HG02973 (cell line): ENCODE data around the gene PTGES.

Experiments
- ATAC-seq: cut with Tn5 transposase; IDR thresholded peaks from one replicate; pipeline ENCODE4 v1.9.1; 2021; ENCODE audit warnings: moderate library complexity; ENCODE audit not compliant: unreplicated experiment

Gene PTGES

DNA sequence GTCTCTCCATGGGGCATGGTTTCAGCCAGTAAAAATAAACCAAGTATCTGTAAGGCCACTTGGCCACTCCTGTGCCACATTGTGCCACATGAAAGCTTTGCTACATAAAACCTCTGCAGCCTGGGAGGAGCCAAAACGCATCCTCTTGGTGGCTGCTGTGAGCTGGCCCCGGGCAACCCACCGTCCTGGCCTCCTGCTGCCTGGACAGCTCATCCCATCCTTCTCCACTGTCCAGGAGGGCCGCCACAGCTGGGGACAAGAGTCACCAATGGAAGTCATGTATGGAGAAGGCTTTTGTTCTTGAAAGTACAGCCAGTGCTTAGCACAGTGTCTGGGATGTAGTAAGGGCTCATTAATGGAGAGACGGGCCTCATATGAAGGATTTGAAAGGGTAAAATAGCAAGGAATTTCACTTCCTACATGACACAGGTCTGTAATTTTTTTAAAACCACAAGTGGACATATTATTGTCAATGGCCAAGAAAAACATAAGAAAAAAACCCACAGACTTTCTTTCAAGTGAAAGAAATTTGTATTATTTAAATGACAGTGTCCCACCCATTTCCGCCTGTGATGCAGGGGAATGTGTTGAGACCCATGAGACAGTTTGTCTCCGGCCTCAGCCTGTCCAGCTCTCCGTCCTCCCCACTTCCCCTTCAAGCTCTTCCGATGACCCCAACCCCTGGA lies 6.6 kb downstream of the PTGES start:
- no peak for ATAC-seq

DNA sequence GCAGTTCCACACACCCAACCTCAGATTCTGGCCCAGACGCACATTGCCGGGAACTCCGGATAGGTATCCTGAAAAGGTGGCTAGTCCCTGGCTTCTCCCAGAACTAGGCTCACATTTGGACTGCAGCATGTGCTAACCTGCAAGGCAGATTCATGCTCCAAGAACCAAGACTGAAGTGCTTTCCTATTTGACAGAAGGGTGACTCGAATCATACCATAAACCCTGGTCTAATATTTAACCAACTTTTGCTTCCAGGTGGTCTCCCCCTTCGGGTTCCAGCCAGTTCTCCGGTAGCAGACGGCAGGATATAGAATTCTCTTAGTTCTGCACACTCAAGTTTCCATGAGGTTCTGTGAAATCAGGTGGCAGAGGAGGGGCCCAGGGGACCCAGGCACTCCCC lies 7.6 kb downstream of the PTGES start:
- no peak for ATAC-seq

DNA sequence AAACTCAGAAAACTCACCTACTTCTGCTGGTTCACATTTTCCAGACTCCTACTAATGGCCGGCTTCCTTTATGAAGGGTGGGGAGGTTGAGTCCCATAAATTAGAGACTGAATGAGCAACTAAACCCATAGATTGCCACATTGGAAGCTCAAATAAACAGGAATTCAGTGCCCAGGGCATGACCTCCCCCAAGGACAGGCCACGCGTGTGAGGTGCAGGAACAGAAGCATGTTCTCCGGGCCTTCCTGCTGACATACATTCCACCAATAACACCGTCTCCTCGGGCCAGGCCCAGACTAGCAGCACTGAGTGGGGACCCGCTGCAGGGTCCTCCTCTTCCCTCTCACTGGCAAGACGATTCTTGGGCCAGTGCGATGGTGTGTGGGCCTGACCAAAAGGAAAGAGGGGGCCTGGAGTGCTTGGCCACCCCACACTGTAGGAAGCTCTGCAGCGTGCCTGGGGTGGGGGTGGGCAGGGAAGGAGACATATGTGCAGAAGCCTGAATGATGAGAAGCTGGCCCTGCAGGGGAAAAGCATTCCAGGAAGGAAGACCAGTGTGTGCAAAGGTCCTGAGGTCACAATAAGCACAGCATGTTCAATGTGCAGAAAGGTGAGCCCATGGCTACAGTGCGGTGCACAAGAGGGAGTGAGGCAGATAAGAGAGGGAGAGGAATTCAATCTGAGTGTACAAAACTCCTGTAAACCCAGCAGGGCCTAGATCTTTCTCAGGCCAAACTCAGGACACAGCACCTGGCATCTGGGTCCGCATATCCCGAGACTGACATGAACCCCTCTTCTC lies 12.0 kb downstream of the PTGES start:
- no peak for ATAC-seq

DNA sequence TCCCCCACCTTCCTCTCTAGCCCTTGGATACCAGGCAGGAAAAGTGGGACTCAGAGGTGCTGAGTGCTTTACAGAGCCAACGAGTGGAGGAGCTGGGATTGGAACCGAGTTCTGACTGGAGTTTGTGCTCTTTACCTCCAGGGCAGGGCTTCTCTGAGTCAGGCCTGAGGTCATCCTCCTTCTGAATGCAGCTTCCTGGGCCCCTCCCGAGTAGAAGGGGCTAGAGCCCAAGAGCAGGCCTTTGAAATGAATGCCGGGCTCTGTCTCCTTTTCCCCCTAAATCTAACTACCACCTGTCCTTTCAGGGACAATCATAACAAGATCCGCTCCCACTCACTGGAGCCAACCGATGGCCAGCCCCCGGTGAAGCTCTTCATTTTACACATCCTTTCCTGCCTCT lies 12.7 kb downstream of the PTGES start:
- no peak for ATAC-seq

DNA sequence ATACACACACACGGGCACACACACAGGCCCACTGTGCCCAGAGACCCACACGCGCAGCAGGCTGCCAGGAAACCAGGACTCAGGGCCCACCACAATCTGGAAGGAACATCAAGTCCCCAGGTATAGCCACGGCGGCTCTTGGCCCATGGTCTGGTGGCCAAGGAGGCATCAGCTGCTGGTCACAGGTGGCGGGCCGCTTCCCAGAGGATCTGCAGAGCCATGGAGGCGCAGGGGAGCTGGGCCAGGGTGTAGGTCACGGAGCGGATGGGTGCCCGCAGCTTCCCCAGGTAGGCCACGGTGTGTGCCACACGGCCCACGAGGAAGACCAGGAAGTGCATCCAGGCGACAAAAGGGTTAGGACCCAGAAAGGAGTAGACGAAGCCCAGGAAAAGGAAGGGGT lies 13.4 kb downstream of the PTGES start:
- no peak for ATAC-seq

DNA sequence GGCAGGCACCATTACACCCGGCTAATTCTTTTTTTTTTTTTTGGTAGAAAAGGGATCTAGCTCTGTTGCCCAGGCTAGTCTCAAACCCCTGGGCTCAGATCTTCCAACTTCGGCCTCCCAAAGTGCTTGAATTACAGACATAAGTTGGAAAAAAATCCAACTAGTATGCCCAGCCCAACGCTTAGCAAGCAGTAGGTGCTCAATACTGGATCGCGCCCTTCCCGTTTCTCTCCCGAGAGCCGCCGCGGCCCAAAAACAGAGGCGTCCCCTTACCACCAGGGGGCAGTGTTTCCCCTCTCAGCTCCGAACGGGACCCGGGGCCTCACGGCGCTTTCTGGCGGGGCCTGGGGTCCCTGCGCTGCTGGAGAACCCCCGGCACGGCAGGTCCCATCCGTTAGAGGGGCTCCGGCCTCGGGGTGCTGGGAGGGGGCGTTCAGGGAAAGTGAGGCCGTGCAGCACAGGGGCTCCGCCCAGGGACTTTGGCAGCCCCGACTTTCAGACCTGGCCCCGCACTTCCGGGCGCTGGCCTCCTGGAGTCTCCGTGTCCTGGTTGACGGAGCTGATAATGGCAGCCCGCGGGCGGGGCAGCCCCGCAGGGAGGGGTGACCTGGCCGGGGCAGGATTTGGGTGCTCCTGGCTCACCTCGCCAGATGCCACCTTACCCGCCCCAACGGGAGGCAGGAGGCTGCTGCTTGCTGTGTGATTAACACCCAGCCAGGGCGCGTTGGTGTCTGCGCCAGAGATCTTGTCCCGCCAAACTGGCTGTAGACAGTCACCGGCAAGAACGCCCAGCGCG lies 15.2 kb downstream of the PTGES start:
- no peak for ATAC-seq

DNA sequence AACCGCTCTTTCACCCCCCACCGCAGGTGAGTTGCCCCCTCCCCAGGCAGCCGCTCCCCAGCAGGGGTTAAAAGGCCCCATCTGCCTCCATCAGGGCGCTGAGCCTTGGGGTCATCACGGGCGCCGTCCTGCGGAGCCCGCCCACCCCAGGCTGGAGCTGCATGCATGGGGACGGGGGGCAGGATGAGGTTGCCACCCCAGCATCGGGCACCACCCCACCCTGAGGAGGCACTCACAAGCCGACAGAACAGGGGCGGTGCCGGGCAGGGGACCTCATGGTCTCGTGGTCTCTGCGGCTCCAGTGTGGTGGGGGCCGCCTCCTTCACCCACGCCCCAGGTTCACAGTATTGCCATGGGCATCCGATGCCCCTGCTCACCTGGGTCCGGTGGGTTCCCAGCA lies 16.5 kb downstream of the PTGES start:
- ATAC-seq, result no peak

DNA sequence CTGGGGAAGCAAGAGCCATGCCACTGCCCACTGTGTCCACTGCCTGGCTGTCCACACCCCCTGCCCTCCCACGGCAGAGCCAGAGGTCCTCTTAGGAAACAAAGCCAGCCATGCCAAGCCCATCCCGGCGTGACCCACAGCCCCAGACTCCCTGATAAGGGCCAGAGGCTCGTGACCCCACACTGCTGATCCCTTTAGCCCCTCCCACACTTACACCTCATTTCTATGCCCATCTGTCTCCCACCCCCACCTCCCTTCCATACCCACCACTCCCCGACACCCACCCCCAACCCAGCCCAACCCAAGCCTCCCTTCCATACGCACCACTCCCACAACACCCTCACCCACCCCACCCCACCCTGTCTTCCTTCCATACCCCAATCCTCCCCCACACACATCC lies 17.3 kb downstream of the PTGES start:
- ATAC-seq, result no peak

DNA sequence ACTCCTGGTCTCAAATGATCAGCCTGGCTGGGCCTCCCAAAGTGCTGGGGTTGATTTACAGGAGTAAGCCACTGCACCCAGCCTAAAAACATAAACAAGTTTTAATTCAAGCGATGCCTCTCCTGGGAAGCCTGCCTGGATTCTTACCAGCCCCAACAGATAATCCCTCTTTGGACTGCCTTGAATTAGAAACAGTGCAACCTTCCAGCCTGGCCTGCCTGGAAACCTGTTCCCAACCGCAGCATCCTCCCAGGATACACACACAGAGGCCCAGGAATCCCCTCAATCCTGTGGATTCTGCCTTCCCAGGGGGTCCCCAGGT lies 19.2 kb downstream of the PTGES start:
- ATAC-seq, result no peak

DNA sequence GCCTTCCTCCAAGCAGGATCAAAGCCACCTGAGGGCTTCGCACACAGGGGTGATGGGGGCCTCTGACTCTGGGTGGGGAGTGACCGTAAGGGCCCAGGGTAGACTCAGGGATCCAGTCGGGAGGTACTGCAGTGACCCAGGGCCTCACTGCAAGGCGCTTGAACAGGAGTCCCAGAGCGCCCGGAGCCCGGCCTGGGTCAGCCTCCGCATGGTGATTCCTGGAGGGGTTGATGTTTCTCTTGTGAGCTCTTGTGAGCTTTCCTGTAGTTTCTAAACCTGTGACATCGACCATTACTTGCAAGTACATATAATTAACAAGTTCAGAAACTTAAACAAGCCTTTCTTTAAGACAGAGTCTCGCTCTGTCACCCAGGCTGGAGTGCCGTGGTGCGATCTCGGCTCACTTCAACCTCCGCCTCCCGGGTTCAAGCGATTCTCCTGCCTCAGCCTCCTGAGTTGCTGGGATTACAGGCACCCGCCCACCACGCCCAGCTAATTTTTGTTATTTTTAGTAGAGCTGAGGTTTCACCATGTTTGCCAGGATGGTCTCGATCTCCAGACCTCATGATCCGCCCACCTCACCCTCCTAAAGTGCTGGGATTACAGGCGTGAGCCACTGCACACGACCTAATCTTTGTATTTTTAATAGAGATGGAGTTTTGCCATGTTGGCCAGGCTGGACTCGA lies 19.8 kb downstream of the PTGES start:
- ATAC-seq, result no peak

DNA sequence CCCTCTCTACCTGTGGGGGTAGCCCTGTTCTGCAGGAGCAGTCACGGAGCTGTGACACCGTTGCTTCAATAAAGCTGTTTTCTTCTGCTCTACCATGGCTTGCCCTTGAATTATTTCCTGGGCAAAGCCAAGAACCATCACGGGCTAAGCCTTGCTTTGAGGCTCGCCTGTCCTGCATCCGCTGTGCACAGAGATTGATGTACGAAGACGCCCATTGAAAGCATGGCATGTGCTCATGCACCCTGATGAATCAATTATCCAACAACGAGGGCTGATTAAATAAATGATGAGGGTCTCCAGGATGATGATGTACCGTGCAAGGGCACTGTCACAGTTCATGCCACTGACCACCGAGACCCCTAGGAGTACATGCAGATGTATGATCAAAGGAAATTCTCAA lies 20.7 kb downstream of the PTGES start:
- no peak for ATAC-seq

DNA sequence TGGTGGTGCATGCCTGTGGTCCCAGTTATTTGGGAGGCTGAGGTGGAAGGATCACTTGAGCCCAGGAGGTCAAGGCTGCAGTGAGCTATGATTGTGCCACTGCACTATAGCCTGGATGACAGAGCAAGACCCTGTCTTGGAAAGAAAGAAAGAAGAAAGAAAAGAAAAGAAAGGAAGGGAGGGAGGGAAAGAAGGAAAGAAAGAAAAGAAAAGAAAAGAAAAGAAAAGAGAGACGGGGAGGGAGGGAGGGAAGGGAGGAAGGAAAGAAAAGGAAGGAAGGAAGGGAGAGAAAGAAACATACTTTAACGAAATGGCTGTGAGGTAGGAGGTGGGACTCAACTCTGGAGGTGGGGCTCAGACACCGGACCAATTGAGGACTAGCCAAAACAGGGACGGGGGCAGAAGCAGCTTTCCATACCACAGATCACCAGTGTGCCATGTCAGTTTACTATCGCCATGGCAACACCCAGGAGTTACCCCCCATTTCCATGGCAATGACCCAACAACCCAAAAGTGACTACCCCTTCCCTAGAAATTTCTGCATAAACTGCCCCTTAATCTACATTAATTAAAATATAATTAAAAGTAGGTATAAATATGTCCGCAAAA lies 21.3 kb downstream of the PTGES start:
- ATAC-seq, result no peak

DNA sequence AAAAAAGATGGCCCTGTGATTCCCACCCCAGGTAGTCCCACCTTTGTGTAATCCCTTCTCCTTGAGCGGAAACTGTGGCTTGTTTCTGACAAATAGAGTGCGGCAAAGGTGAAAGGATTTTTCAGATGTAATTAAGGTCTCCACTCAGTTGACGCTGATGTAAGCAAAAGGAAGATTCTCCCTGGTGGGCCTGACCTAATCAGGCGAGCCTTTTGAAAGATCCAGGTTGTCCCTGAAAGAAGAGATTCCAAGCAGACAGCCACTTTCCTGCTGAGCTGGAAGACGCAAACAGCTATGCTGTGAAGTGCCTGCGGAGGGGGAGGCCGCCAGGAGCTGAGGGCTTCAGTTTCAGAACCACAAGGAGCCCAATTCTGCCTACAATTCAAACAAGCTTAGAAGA lies 24.1 kb downstream of the PTGES start:
- no peak for ATAC-seq

DNA sequence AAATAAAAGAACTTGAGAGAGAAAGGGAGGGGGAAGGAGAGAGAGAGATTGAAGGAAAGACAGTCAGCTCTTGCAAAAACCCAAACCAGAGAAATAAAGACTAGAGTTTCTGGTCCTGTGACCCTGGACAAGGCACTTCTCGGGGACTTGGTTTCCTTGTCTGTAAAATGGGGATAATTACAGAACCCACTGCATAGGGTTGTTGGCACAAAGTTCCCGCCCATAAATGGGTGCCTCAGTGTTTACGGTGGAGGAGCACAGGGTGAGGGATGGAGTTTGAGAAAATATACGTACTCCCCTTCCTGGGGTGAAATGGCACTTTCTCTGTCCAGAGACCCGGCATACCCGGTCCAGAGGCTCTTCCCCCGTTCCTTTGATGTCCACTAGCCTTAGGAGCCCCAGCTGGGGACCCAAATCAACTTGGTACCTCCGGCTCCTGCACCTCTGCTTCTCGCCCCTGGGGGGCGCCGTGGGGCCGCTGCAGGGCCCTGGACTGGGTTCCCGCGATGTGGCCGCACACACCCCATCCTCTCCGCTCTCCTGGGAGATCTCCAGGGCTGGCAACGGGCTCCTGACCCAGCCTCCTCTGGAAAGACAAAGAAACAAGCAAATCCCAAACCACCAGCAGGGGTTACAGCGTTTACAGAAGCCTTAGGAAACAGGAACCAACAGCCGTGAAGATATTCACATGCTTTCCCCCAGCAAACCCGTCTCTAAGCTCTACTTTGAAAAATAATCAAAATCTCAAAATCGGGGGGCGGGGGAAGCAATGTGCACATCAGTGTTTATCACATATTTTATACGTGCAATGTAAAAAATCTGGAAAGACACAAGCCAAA lies 26.3 kb downstream of the PTGES start:
- ATAC-seq, result no peak

DNA sequence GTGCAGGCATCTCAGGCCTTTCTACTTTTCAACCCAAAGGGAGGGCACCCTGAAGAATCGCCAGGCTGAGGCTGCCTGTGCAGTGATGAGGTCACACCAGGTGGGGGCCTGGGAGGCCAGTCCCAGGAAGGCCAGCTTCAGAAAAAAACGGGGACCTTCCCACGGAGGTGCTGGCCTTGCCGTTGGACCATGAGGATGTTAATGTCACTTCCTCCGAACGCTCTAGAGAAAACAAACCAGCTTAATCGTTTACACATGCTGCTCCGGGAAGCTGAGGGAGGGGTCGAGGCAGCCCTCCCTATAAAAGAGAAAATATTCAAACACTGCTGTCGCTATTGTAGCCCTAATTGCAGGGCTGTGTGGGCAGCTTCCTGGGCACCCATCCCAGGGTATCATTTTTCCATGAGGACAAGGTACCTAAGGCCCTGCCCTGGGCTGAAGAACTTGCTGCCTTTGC lies 27.0 kb downstream of the PTGES start:
- no peak for ATAC-seq

DNA sequence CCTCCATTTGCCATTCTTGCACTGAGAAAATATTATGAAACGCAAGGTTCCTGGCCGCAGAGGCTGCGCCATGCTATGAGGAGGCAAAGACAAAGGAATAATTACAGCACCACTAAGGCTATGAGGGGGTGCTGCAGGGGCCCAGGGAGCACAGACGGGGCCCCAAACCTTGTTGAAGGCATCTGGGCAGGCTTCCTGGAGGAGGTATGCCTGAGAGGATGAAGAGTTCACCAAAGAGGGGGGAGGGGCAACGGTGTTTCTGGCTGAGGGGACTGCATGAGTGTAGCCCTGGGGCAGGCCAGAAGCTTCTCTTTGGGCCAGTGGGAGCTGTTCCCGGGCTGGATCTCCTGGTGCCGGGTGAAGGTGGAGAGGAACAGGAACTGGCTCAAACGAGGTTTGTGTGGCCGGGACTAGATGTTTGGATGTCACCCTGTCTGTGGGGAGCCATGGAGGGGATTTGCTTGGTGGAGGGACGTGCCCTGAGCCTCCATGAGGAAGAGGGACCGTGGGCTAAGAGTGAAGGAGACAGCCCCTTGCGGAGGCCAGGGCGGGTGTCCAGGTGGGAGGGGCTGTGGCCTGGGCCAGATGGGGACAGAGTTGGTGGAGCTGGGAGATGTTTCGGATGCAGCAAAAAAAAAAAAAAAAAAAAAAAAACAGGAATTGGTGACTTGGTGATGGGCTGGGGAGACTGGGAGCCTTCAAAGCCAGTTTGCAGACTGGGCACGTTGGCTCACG lies 28.2 kb downstream of the PTGES start:
- no peak for ATAC-seq

DNA sequence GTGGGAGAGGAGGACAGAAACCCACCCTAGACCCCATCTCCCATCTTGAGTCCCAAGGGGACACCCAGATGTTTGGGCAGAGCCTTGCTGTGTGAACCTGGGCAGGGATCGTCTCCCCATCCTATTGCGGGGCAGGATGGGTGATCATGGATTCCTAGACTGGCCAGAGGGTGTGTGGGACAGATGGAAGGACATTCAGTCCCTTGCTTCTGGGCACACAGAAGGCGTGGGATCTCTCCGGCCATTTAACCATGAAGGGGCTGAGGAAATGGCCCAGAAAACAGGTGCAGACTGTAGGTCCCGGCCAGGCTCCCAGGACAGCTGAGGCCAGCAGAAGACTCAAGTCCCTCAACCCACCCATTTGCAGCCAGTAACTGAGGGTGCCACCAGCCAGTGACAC lies 29.9 kb downstream of the PTGES start:
- no peak for ATAC-seq

DNA sequence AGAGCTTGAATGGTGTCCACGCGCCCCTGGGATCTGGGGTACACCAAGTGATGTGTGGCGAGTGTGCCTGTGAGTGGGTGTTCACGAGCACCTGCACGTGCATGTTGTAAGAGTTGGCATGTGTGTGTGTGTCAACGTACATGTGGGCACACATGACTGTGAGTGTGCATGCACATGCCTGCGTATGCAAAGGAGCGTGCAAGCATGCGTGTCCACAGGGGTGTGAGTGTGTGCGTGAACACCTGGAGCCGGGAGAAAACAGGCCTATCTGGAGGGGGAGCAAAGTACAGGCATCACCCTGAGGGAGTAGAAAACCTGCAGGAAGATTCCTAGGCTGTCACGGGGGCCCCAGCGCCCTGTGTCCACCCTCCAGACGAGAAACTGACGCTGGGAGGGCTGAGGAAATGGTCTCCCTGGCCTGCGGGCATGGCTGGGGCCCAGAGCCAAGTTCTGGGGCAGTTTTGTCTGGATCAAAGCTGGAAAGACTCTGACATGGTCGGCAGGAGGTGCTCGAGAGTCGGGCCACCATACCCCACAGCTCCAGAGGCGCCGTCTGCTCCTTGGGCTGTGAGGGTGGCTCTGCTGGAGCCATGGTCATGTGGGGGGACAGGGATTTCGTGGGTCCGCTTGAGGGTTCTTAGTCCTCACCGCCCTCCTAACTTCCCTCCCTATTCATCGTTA lies 31.8 kb downstream of the PTGES start:
- ATAC-seq, result no peak
